ENCODE measurements around the gene DESI2. TPM values are rescaled to one million over a fixed set of nuclear protein-coding genes. Genes with fewer than 3 reads are reported as not detected.
"Not testable (repeated sequence)": the region's sequence is repeated elsewhere in the genome, so short reads cannot be mapped to it uniquely, and the experiment has no call there.

The DESI2 gene
- total RNA-seq, 1 donor = 22.1 TPM

- not testable (repeated sequence) for H3K27me3 ChIP-seq (ENCODE audit: insufficient read depth, low read length); H3K9me3 ChIP-seq (ENCODE audit: low read depth, low read length); H3K4me3 ChIP-seq (ENCODE audit: low read length)
- peaks cover 20% of the 10 kb centered on the region for H3K4me1 ChIP-seq (ENCODE audit: insufficient read depth, low read length)
These were observed 13.9 kb downstream of the DESI2 start for GRCh38 chr1:244666672-244667418.

- Histone ChIP-seq H3K4me1 (ENCODE audit: insufficient read depth, low read length) (peaks cover 20% of the 10 kb centered on the region), H3K9me3 (ENCODE audit: low read depth, low read length) (no peaks in the 10 kb centered on the region), H3K27me3 (ENCODE audit: insufficient read depth, low read length) (no peaks in the 10 kb centered on the region), H3K4me3 (ENCODE audit: low read length) (no peak overlapping the region)
These were observed 14.9 kb downstream of the DESI2 start for GRCh38 chr1:244667797-244668196.

DNA sequence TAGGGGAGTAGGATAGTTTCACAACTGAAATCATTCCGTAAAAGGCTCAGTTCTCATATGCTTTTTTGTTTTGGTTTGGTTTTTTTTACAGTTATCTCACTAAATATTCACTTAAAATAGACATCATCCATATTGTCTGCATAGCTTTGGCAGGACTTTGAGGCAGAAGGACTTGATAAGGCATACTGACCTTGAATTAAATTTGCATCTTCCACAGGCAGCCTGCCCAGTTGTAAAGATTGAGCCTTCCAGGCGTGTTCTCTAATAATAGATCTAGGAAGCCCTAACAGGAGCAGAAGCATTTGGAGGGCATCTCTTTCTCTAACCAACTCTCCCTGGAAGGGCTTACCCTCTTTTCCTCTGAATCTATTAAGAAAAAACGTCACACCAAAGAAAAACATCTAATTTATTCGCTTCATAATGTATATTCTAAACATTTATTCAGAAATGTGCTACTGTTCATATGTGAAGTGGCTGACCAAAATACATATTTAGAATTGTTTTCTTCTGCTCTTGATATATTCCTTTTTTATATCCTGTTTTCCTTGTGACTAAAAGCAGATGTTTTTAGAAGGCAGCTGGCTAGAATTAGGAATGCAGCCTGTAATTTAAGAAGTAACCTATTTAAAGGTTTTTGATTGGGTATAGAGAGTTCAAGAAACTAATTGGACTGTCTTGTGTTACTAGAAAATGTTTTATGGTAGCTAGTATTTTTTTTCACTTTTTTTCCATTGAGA is 20.2 kb downstream of the DESI2 start:
- H3K4me1 ChIP-seq (ENCODE audit: insufficient read depth, low read length) = no peaks in the 10 kb centered on the region
- no peaks in the 10 kb centered on the region for H3K9me3 ChIP-seq (ENCODE audit: low read depth, low read length)
- H3K4me3 ChIP-seq (ENCODE audit: low read length) = no peak overlapping the region
- H3K27me3 ChIP-seq (ENCODE audit: insufficient read depth, low read length) = no peaks in the 10 kb centered on the region

DNA sequence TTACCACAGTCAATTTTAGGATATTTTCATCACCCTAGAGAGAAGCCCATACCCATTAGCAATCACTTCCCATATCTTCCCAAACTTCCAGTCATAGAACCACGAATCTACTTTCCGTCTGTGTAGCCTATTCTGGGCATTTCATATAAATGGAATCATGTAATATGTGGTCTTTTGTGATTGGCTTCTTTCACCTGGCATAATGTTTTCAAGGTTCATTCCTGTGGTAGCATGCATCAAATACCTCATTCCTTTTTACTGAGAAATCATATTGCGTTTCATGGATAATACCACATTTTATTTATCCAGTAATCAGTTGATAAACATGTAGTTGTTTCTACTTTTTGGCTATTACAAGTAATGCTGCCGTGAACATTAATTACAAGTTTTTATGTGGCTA is 21.5 kb downstream of the DESI2 start:
- no peaks in the 10 kb centered on the region for H3K9me3 ChIP-seq (ENCODE audit: low read depth, low read length)
- H3K27me3 ChIP-seq (ENCODE audit: insufficient read depth, low read length) = no peaks in the 10 kb centered on the region
- no peak overlapping the region for H3K4me3 ChIP-seq (ENCODE audit: low read length)
- no peaks in the 10 kb centered on the region for H3K4me1 ChIP-seq (ENCODE audit: insufficient read depth, low read length)

- no peak overlapping the region for H3K4me3 ChIP-seq (ENCODE audit: low read length)
- H3K27me3 ChIP-seq (ENCODE audit: insufficient read depth, low read length) = no peaks in the 10 kb centered on the region
- H3K9me3 ChIP-seq (ENCODE audit: low read depth, low read length) = no peaks in the 10 kb centered on the region
- no peaks in the 10 kb centered on the region for H3K4me1 ChIP-seq (ENCODE audit: insufficient read depth, low read length)
These were observed 22.2 kb downstream of the DESI2 start for GRCh38 chr1:244675167-244675566.

GRCh38 chr1:244678697-244679096 is 25.8 kb downstream of the DESI2 start:
- H3K4me3 ChIP-seq (ENCODE audit: low read length) = no peak overlapping the region
- H3K27me3 ChIP-seq (ENCODE audit: insufficient read depth, low read length) = no peaks in the 10 kb centered on the region
- H3K9me3 ChIP-seq (ENCODE audit: low read depth, low read length) = no peaks in the 10 kb centered on the region
- no peaks in the 10 kb centered on the region for H3K4me1 ChIP-seq (ENCODE audit: insufficient read depth, low read length)

GRCh38 chr1:244680667-244681066 is 27.7 kb downstream of the DESI2 start:
- Histone ChIP-seq H3K9me3 (ENCODE audit: low read depth, low read length) (no peaks in the 10 kb centered on the region), H3K27me3 (ENCODE audit: insufficient read depth, low read length) (no peaks in the 10 kb centered on the region), H3K4me3 (ENCODE audit: low read length) (no peak overlapping the region), H3K4me1 (ENCODE audit: insufficient read depth, low read length) (no peaks in the 10 kb centered on the region)

GRCh38 chr1:244682087-244682486 is 29.2 kb downstream of the DESI2 start:
- H3K9me3 ChIP-seq (ENCODE audit: low read depth, low read length); H3K27me3 ChIP-seq (ENCODE audit: insufficient read depth, low read length); H3K4me3 ChIP-seq (ENCODE audit: low read length); H3K4me1 ChIP-seq (ENCODE audit: insufficient read depth, low read length): not testable (repeated sequence)

DNA sequence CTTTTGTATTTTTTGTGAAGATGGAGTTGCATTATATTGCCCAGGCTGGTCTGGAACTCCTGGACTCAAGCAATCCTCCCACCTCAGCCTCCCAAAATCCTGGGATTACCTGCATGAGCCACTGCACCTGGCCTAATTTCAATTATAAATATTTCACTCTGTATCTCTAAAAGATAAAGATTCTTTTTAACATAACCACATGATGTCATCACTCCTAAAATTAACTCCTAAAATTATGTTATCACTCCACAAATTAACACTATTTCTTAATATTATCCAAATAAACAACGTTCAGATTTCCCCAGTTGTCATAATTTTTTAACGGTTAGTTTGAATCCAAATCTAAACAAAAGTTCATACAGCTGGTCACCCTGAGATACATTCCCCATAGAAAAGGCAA is 43.0 kb downstream of the DESI2 start:
- Histone ChIP-seq H3K27me3 (ENCODE audit: insufficient read depth, low read length) (no peaks in the 10 kb centered on the region), H3K9me3 (ENCODE audit: low read depth, low read length) (no peaks in the 10 kb centered on the region), H3K4me1 (ENCODE audit: insufficient read depth, low read length) (no peaks in the 10 kb centered on the region), H3K4me3 (ENCODE audit: low read length) (no peak overlapping the region)

- Histone ChIP-seq H3K4me1 (ENCODE audit: insufficient read depth, low read length) (no peaks in the 10 kb centered on the region), H3K27me3 (ENCODE audit: insufficient read depth, low read length) (no peaks in the 10 kb centered on the region), H3K9me3 (ENCODE audit: low read depth, low read length) (no peaks in the 10 kb centered on the region), H3K4me3 (ENCODE audit: low read length) (no peak overlapping the region)
These were observed 46.8 kb downstream of the DESI2 start for GRCh38 chr1:244699741-244700140.

DNA sequence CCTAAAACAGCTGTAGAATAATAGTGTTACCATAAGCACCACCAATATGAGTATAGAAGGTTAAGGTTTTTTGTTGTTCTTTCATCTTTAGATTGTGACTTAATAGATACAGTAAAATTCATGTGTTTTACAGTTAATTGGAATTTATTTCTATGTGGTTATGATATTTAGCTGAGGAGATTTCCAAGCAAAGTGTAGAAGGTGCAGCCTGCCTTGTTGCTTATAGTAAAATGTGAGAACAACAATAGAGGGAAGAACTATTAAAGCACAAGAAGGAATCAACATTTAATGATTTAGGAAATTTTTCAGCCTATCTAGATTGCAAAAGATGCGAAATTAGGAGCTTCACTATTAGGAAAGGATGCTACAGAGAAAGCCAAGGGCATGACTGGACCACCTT is 47.9 kb downstream of the DESI2 start:
- no peaks in the 10 kb centered on the region for H3K4me1 ChIP-seq (ENCODE audit: insufficient read depth, low read length)
- H3K27me3 ChIP-seq (ENCODE audit: insufficient read depth, low read length) = no peaks in the 10 kb centered on the region
- no peaks in the 10 kb centered on the region for H3K9me3 ChIP-seq (ENCODE audit: low read depth, low read length)
- no peak overlapping the region for H3K4me3 ChIP-seq (ENCODE audit: low read length)

DNA sequence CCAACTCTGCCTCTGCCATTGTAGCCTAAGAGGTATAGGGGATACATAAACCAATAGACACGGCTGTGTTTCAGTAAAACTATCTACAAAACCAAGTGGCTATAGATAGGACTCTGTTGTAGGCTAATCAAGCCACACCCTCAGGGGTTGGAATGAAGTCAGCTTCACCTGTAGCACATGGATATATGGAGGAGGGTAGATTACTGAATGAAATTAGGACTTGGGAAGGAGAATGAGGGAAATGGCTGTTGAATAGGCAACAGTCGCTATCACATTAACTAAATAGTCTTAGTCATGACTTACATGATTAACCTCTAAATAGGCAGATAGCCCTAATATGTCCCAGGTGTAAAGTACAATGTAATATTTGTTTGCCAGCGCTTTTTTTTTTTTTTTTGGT is 49.7 kb downstream of the DESI2 start:
- Histone ChIP-seq H3K9me3 (ENCODE audit: low read depth, low read length) (no peaks in the 10 kb centered on the region), H3K4me3 (ENCODE audit: low read length) (no peak overlapping the region), H3K4me1 (ENCODE audit: insufficient read depth, low read length) (no peaks in the 10 kb centered on the region), H3K27me3 (ENCODE audit: insufficient read depth, low read length) (no peaks in the 10 kb centered on the region)

DNA sequence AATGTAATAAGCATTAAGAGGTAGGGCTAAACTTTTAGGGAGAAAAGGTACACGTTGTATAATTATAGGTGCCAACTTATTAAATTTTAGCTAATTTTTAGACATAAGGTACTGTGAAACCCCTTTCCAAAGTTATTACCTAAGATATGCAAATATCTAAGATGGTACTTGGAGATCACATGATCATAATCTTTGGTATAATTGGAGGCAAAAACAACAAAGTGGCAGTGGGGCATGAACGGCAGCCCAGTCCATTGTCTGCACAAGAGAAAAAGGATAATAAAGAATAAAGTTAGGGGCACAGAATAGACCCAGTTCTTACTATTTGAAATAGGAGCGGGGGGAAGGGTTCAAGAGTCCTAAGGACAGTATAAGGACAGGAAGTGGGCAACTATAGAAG is 51.2 kb downstream of the DESI2 start:
- H3K4me3 ChIP-seq (ENCODE audit: low read length) = no peak overlapping the region
- H3K27me3 ChIP-seq (ENCODE audit: insufficient read depth, low read length) = no peaks in the 10 kb centered on the region
- H3K9me3 ChIP-seq (ENCODE audit: low read depth, low read length) = no peaks in the 10 kb centered on the region
- H3K4me1 ChIP-seq (ENCODE audit: insufficient read depth, low read length) = no peaks in the 10 kb centered on the region

DNA sequence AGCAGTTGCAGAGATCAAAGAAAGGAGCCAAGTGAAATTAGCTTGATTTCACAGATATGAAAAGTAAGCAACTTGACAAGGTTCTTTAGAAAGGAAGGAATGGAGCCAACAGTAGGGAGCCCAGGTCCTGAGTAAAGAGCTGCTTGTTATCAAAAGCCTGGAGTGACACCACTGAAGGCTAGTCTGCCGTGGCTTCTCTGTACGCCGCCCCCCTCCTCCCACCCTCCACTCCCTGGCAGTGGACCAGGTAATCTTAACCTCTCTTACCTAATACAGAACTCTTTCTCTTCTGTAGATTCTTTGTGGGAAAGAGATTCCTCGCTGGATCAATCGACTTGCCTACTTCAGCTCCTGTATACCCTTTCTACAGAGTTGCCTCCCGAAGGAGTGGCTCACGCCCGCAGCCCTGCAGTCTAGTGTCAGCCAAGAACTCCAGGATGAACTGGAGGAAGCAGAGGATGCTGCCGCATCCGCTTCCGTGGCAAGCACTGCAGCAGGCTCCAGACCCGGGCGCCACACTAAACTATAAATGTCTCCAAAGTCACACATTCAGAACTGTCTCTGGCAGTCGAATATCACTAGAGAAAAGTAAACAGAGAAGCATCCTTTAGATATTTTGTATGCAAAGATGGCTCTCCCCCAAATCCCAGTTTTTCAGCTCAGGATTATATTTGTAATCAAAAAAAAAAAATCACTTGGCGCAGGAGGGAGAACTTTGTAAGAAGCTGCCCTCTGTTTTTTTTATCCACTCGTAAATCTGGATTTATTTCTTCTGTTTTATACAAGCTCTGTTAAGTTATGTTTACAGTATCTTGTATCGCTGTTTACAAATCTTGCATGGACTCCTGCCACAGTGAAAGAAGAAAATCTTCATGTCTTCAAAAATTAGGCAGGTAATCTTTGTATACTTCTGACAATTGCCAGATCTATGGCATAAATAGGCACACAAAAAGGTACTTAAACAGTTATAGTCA is 52.6 kb downstream of the DESI2 start:
- no peaks in the 10 kb centered on the region for H3K4me1 ChIP-seq (ENCODE audit: insufficient read depth, low read length)
- no peak overlapping the region for H3K4me3 ChIP-seq (ENCODE audit: low read length)
- H3K27me3 ChIP-seq (ENCODE audit: insufficient read depth, low read length) = no peaks in the 10 kb centered on the region
- no peaks in the 10 kb centered on the region for H3K9me3 ChIP-seq (ENCODE audit: low read depth, low read length)

- no peak overlapping the region for H3K4me3 ChIP-seq (ENCODE audit: low read length)
- no peaks in the 10 kb centered on the region for H3K9me3 ChIP-seq (ENCODE audit: low read depth, low read length)
- H3K4me1 ChIP-seq (ENCODE audit: insufficient read depth, low read length) = no peaks in the 10 kb centered on the region
- no peaks in the 10 kb centered on the region for H3K27me3 ChIP-seq (ENCODE audit: insufficient read depth, low read length)
These were observed 56.1 kb downstream of the DESI2 start for GRCh38 chr1:244709076-244709475.
